GM23338 (cell line): ENCODE results near the gene SLTM. TPM values are rescaled to one million over a fixed set of nuclear protein-coding genes. Genes with fewer than 3 reads are reported as not detected.

Experiments
- ATAC-seq: fragments of 200-7000 bp; cut with Tn5 transposase; 3 replicates; pipeline ENCODE4 v1.9.1; 2020
- DNase-seq: peaks from one replicate; pipeline ENCODE4 v3.0.0-alpha.2; 2015; ENCODE audit warnings: low spot score
- H2AFZ ChIP-seq: fragments of 200-600 bp; sonication (generic); 2 replicates; pipeline ENCODE4 v1.8.0; 2016; ENCODE audit warnings: antibody characterized with exemption, mild to moderate bottlenecking, moderate library complexity
- H3F3A ChIP-seq: fragments of 200-600 bp; sonication (generic); replicated peaks from 2 replicates; pipeline ENCODE4 v1.8.0; 2017; ENCODE audit warnings: antibody characterized with exemption, mixed run types, low read depth
- H3K27ac ChIP-seq: fragments of 200-600 bp; sonication (generic); 2 replicates; pipeline ENCODE4 v1.6.1; 2016; ENCODE audit warnings: low read depth
- H3K27me3 ChIP-seq: fragments of 200-600 bp; sonication (generic); 2 replicates; pipeline ENCODE4 v1.8.0; 2016; ENCODE audit warnings: mild to moderate bottlenecking, mixed run types, moderate library complexity; ENCODE audit not compliant: insufficient read depth
- H3K36me3 ChIP-seq: fragments of 200-600 bp; sonication (generic); 2 replicates; pipeline ENCODE4 v1.8.0; 2016; ENCODE audit warnings: mild to moderate bottlenecking; ENCODE audit not compliant: insufficient read depth
- H3K4me1 ChIP-seq: fragments of 200-600 bp; sonication (generic); 2 replicates; pipeline ENCODE4 v1.8.0; 2016; ENCODE audit warnings: mild to moderate bottlenecking, moderate library complexity; ENCODE audit not compliant: insufficient read depth
- H3K4me2 ChIP-seq: fragments of 200-600 bp; sonication (generic); 2 replicates; pipeline ENCODE4 v1.7.1; 2017; ENCODE audit warnings: mixed run types
- H3K4me3 ChIP-seq: fragments of 200-600 bp; sonication (generic); 2 replicates; pipeline ENCODE4 v1.6.1; 2016; ENCODE audit warnings: mixed run types
- H3K79me2 ChIP-seq: fragments of 200-600 bp; sonication (generic); replicated peaks from 2 replicates; pipeline ENCODE4 v1.8.0; 2017; ENCODE audit warnings: mild to moderate bottlenecking; ENCODE audit not compliant: insufficient read depth
- H3K9me2 ChIP-seq: fragments of 200-600 bp; sonication (generic); 2 replicates; pipeline ENCODE4 v1.8.0; 2017; ENCODE audit not compliant: insufficient read depth
- H4K20me1 ChIP-seq: fragments of 200-600 bp; sonication (generic); replicated peaks from 2 replicates; pipeline ENCODE4 v1.8.0; 2017; ENCODE audit warnings: mild to moderate bottlenecking; ENCODE audit not compliant: insufficient read depth
- H3K27ac Mint-ChIP-seq: 2 replicates; pipeline ENCODE4 v1.8.0; 2020; ENCODE audit warnings: inconsistent platforms, mild to moderate bottlenecking, moderate library complexity, mixed read lengths
- H3K27me3 Mint-ChIP-seq: 3 replicates; pipeline ENCODE4 v1.8.0; 2022; ENCODE audit warnings: low read depth, mild to moderate bottlenecking, moderate library complexity, mixed read lengths, inconsistent platforms; ENCODE audit not compliant: insufficient read depth, poor library complexity
- H3K36me3 Mint-ChIP-seq: 3 replicates; pipeline ENCODE4 v1.8.0; 2021; ENCODE audit warnings: low read depth, mild to moderate bottlenecking, inconsistent platforms, moderate library complexity, mixed read lengths
- H3K4me1 Mint-ChIP-seq: 3 replicates; pipeline ENCODE4 v1.8.0; 2020; ENCODE audit warnings: mild to moderate bottlenecking, inconsistent platforms, mixed read lengths
- H3K4me3 Mint-ChIP-seq: 3 replicates; pipeline ENCODE4 v1.8.0; 2021; ENCODE audit warnings: moderate library complexity, mild to moderate bottlenecking, inconsistent platforms, mixed read lengths
- H3K9me3 Mint-ChIP-seq: 3 replicates; pipeline ENCODE4 v1.8.0; 2020; ENCODE audit warnings: moderate library complexity, mild to moderate bottlenecking, inconsistent platforms, mixed read lengths
- CREB1 ChIP-seq: fragments of 250-450 bp; sonication (Bioruptor Pico); IDR thresholded peaks from 2 replicates; pipeline ENCODE4 v1.5.0; 2020; ENCODE audit warnings: low read depth, mild to moderate bottlenecking, moderate library complexity
- CTCF ChIP-seq, 2 experiments: fragments of 200-600 bp in 1 of 2; sonication (generic) in 1 of 2; conservative IDR thresholded peaks; 2 replicates each; pipeline versions ENCODE4 v1.5.1 to v1.6.1; 2016 to 2017; ENCODE audit warnings: antibody characterized with exemption in 2 of 2, low read depth in 2 of 2, mild to moderate bottlenecking in 2 of 2, moderate library complexity in 1 of 2
- ETS1 ChIP-seq: IDR thresholded peaks from 2 replicates; pipeline ENCODE4 v1.6.1; 2016; ENCODE audit warnings: antibody characterized with exemption
- EZH2 ChIP-seq: fragments of 200-600 bp; sonication (generic); IDR thresholded peaks from one replicate; pipeline ENCODE4 v1.8.0; 2017; ENCODE audit warnings: antibody characterized with exemption, mild to moderate bottlenecking, low read depth; ENCODE audit not compliant: unreplicated experiment
- EZH2phosphoT487 ChIP-seq: fragments of 200-600 bp; sonication (generic); IDR thresholded peaks from one replicate; pipeline ENCODE4 v1.8.1; 2018; ENCODE audit warnings: antibody characterized with exemption; ENCODE audit not compliant: unreplicated experiment
- JUNB ChIP-seq: IDR thresholded peaks from one replicate; pipeline ENCODE4 v1.6.1; 2016; ENCODE audit warnings: antibody characterized with exemption; ENCODE audit not compliant: unreplicated experiment
- NANOG ChIP-seq: IDR thresholded peaks from 2 replicates; pipeline ENCODE4 v1.6.1; 2016; ENCODE audit warnings: antibody characterized with exemption, borderline replicate concordance
- POLR2AphosphoS5 ChIP-seq: IDR thresholded peaks from 2 replicates; pipeline ENCODE4 v1.6.1; 2016; ENCODE audit warnings: antibody characterized with exemption, low read depth
- REST ChIP-seq: IDR thresholded peaks from one replicate; pipeline ENCODE4 v1.6.1; 2018; ENCODE audit warnings: antibody characterized with exemption; ENCODE audit not compliant: unreplicated experiment
- STAT1 ChIP-seq: IDR thresholded peaks from one replicate; pipeline ENCODE4 v1.6.1; 2016; ENCODE audit warnings: antibody characterized with exemption; ENCODE audit not compliant: unreplicated experiment
- ZNF114 ChIP-seq: fragments of 250-450 bp; sonication (Bioruptor Pico); IDR thresholded peaks from 2 replicates; pipeline ENCODE4 v1.5.0; 2020; ENCODE audit warnings: mild to moderate bottlenecking, moderate library complexity
- ZNF331 ChIP-seq: fragments of 250-450 bp; sonication (Bioruptor Pico); IDR thresholded peaks from 2 replicates; pipeline ENCODE4 v1.5.0; 2020; ENCODE audit warnings: low read depth, mild to moderate bottlenecking, moderate library complexity
- ZNF462 ChIP-seq: fragments of 250-450 bp; sonication (Bioruptor Pico); IDR thresholded peaks from 2 replicates; pipeline ENCODE4 v1.5.0; 2020; ENCODE audit warnings: mild to moderate bottlenecking, moderate library complexity
- polyA plus RNA-seq: library from polyadenylated mRNA; unstranded; fragments of >200 nt; fragmentation: Nextera tagmentation; extraction: Ambion mirVana; gene quantifications from 2 replicates; pipeline ENCODE4 v1.2.1, GENCODE V29; 2016
- total RNA-seq: library from RNA; depleted of rRNA; stranded (reverse); fragments of >200 nt; shearing (Covaris generic); gene quantifications from 2 replicates; pipeline ENCODE4 v1.2.3, GENCODE V29; 2014

SLTM gene
- total and polyA plus RNA-seq, 2 experiments from 2014 or later: 210 to 476 TPM

- DNase-seq (no peak), ATAC-seq (no peak)
- no peaks in the 10 kb centered on the region for H3K36me3 Mint-ChIP-seq
- no peak overlapping the region for H2AFZ ChIP-seq
- no peak overlapping the region for H3K4me2 ChIP-seq
- no peaks in the 10 kb centered on the region for H4K20me1 ChIP-seq
- H3K27me3 ChIP-seq: no peaks in the 10 kb centered on the region
- no peak overlapping the region for H3K27ac ChIP-seq
- H3K4me1 Mint-ChIP-seq: no peaks in the 10 kb centered on the region
- H3F3A ChIP-seq: no peaks in the 10 kb centered on the region
- H3K36me3 ChIP-seq: no peaks in the 10 kb centered on the region
- H3K4me1 ChIP-seq: no peaks in the 10 kb centered on the region
- no peak overlapping the region for H3K4me3 Mint-ChIP-seq
- H3K4me3 ChIP-seq: no peak overlapping the region
- no peaks in the 10 kb centered on the region for H3K9me3 Mint-ChIP-seq
- no peaks in the 10 kb centered on the region for H3K9me2 ChIP-seq
- TF ChIP-seq EZH2phosphoT487 (no peak), ZNF331 (CRISPR knock-in tag) (no peak), CTCF (conservative IDR thresholded peaks at IDR 0.05; ENCODE audit: low read depth in 2 of 2) (no peak), EZH2 (no peak), STAT1 (no peak), NANOG (no peak), JUNB (no peak), REST (no peak), POLR2AphosphoS5 (no peak), ZNF462 (CRISPR knock-in tag) (no peak), CREB1 (CRISPR knock-in tag) (no peak), ZNF114 (CRISPR knock-in tag) (no peak), ETS1 (no peak)
- no peak overlapping the region for H3K27ac Mint-ChIP-seq
- H3K27me3 Mint-ChIP-seq: peaks cover 4% of the 10 kb centered on the region
- H3K79me2 ChIP-seq: no peaks in the 10 kb centered on the region
Measured at GRCh38 chr15:58958811-58959210, 25.3 kb upstream of the SLTM start.
